H1 (cell line): Measurements from ENCODE around the gene GCSAM. TPM values are rescaled to one million over a fixed set of nuclear protein-coding genes. Genes with fewer than 3 reads are reported as not detected.

Experiments used
- CTCF ChIA-PET: fragments of 300-600 bp; sonication (Branson Sonifier 250); formaldehyde crosslinking; loops from one replicate; lab custom pipeline; 2021; ENCODE audit not compliant: partially characterized antibody; lab: Charles Lee
- POLR2A ChIA-PET: fragments of 300-600 bp; sonication (Branson Sonifier 250); formaldehyde crosslinking; loops from one replicate; lab custom pipeline; 2021; ENCODE audit warnings: inconsistent platforms; ENCODE audit not compliant: partially characterized antibody; lab: Charles Lee
- DNase-seq, 2 experiments: peaks; one replicate each; pipeline versions ENCODE4 v3.0.0 to v3.0.0-alpha.2; 2010 to 2022; ENCODE audit warnings: low spot score in 2 of 2, low read depth in 1 of 2, mixed read lengths in 1 of 2
- FAIRE-seq: peaks from 2 replicates; lab custom pipeline; 2011; peaks lifted over from hg19 to GRCh38; lab: Jason Lieb, UNC
- H2AFZ ChIP-seq: 2 replicates; pipeline ENCODE4 v1.8.1; 2012; ENCODE audit warnings: low read length, inconsistent platforms
- H2AK5ac ChIP-seq: 2 replicates; pipeline ENCODE4 v1.6.1; 2013; ENCODE audit warnings: low read depth, low read length
- H2BK120ac ChIP-seq: replicated peaks from 2 replicates; pipeline ENCODE3; 2013; ENCODE audit warnings: low read depth, low read length, inconsistent platforms
- H2BK12ac ChIP-seq: 2 replicates; pipeline ENCODE4 v1.6.1; 2013; ENCODE audit warnings: low read depth, low read length
- H2BK15ac ChIP-seq: 2 replicates; pipeline ENCODE4 v1.6.1; 2013; ENCODE audit warnings: low read length
- H2BK20ac ChIP-seq: 2 replicates; pipeline ENCODE4 v1.6.1; 2013; ENCODE audit warnings: low read length
- H2BK5ac ChIP-seq: 2 replicates; pipeline ENCODE4 v1.6.1; 2013; ENCODE audit warnings: low read depth, low read length
- H3K14ac ChIP-seq: 2 replicates; pipeline ENCODE4 v1.6.1; 2013; ENCODE audit warnings: inconsistent platforms; ENCODE audit not compliant: insufficient read length
- H3K18ac ChIP-seq: 2 replicates; pipeline ENCODE4 v1.6.1; 2013; ENCODE audit warnings: low read length; ENCODE audit errors: extremely low read depth
- H3K23ac ChIP-seq: 2 replicates; pipeline ENCODE4 v1.6.1; 2013; ENCODE audit warnings: inconsistent platforms; ENCODE audit not compliant: insufficient read length
- H3K23me2 ChIP-seq: 2 replicates; pipeline ENCODE4 v1.6.1; 2013; ENCODE audit warnings: low read depth, low read length
- H3K27ac ChIP-seq: 2 replicates; pipeline ENCODE4 v1.6.1; 2011; ENCODE audit warnings: low read depth, low read length, inconsistent platforms
- H3K27me3 ChIP-seq, 4 experiments: replicated peaks in 1 of 4; 1 replicate in 1 of 4; 2 replicates in 3 of 4; pipeline versions ENCODE4 v1.6.1 to v1.8.1; 2011 to 2013; ENCODE audit warnings: low read length in 3 of 4, mild to moderate bottlenecking in 3 of 4, inconsistent platforms in 2 of 4, mixed read lengths in 2 of 4, moderate library complexity in 1 of 4; ENCODE audit not compliant: control insufficient read depth in 3 of 4, insufficient read depth in 3 of 4; ENCODE audit errors: extremely low read depth in 1 of 4
- H3K36me3 ChIP-seq, 4 experiments: 2 replicates each; pipeline versions ENCODE4 v1.6.1 to v1.8.1; 2011 to 2013; ENCODE audit warnings: mild to moderate bottlenecking in 4 of 4, low read length in 3 of 4, moderate library complexity in 2 of 4, control low read depth in 1 of 4, inconsistent platforms in 1 of 4; ENCODE audit not compliant: insufficient read depth in 4 of 4, control insufficient read depth in 2 of 4
- H3K4ac ChIP-seq: replicated peaks from 2 replicates; pipeline ENCODE3; 2013; ENCODE audit warnings: low read length, low read depth, mixed read lengths, inconsistent platforms; ENCODE audit not compliant: insufficient read length
- H3K4me1 ChIP-seq, 4 experiments: replicated peaks in 1 of 4; 1 replicate in 1 of 4; 2 replicates in 3 of 4; pipeline versions ENCODE4 v1.6.1 to v1.8.1; 2011 to 2013; ENCODE audit warnings: low read length in 3 of 4, inconsistent platforms in 2 of 4, mixed read lengths in 1 of 4; ENCODE audit not compliant: insufficient read depth in 4 of 4, control insufficient read depth in 3 of 4
- H3K4me2 ChIP-seq, 2 experiments: 2 replicates each; pipeline versions ENCODE4 v1.6.1 to v1.8.1; 2011 to 2013; ENCODE audit warnings: low read depth in 2 of 2, low read length in 2 of 2, control low read depth in 1 of 2, inconsistent platforms in 1 of 2, mild to moderate bottlenecking in 1 of 2; ENCODE audit not compliant: insufficient read depth in 1 of 2
- H3K4me3 ChIP-seq, 4 experiments: fragments of 200-600, 300-600 bp in 1 of 4; sonication (generic), shearing (Covaris generic), sonication (Bioruptor Twin) in 1 of 4; 2 replicates each; pipeline versions ENCODE4 v1.5.1 to v1.8.1; 2011 to 2016; ENCODE audit warnings: low read length in 4 of 4, low read depth in 3 of 4, control low read depth in 2 of 4, inconsistent platforms in 2 of 4, mild to moderate bottlenecking in 2 of 4, mixed read lengths in 1 of 4, moderate library complexity in 1 of 4; ENCODE audit not compliant: insufficient read depth in 2 of 4; ENCODE audit errors: extremely low read depth in 1 of 4
- H3K56ac ChIP-seq: replicated peaks from 2 replicates; pipeline ENCODE3; 2013; ENCODE audit warnings: low read depth, mild to moderate bottlenecking, mixed read lengths, low read length, inconsistent platforms; ENCODE audit not compliant: insufficient read length
- H3K79me1 ChIP-seq: 2 replicates; pipeline ENCODE4 v1.6.1; 2013; ENCODE audit warnings: low read depth, low read length, control low read depth
- H3K79me2 ChIP-seq, 2 experiments: 2 replicates each; pipeline versions ENCODE4 v1.6.1 to v1.8.1; 2012 to 2013; ENCODE audit warnings: low read length in 2 of 2, mild to moderate bottlenecking in 2 of 2, inconsistent platforms in 1 of 2; ENCODE audit not compliant: insufficient read depth in 2 of 2, control insufficient read depth in 1 of 2
- H3K9ac ChIP-seq, 4 experiments: replicated peaks in 1 of 4; 1 replicate in 1 of 4; 2 replicates in 3 of 4; pipeline versions ENCODE4 v1.6.1 to v1.8.1; 2011 to 2013; ENCODE audit warnings: low read depth in 3 of 4, low read length in 3 of 4, control low read depth in 2 of 4, mild to moderate bottlenecking in 2 of 4, moderate library complexity in 2 of 4, inconsistent platforms in 1 of 4; ENCODE audit errors: extremely low read depth in 1 of 4
- H3K9me3 ChIP-seq, 2 experiments: 2 replicates each; pipeline versions ENCODE4 v1.6.1 to v1.8.1; 2012 to 2013; ENCODE audit warnings: mild to moderate bottlenecking in 2 of 2, moderate library complexity in 2 of 2, control low read depth in 1 of 2, inconsistent platforms in 1 of 2, low read depth in 1 of 2, low read length in 1 of 2, mixed read lengths in 1 of 2; ENCODE audit not compliant: insufficient read depth in 2 of 2
- H4K20me1 ChIP-seq, 2 experiments: replicated peaks in 1 of 2; 2 replicates each; pipeline versions ENCODE3 to v1.8.1; 2011 to 2013; ENCODE audit warnings: inconsistent platforms in 2 of 2, low read length in 2 of 2, mild to moderate bottlenecking in 1 of 2; ENCODE audit not compliant: insufficient read depth in 2 of 2, control insufficient read depth in 1 of 2
- H4K5ac ChIP-seq: 2 replicates; pipeline ENCODE4 v1.6.1; 2013; ENCODE audit warnings: low read length, low read depth, mixed read lengths, inconsistent platforms; ENCODE audit not compliant: insufficient read length
- H4K8ac ChIP-seq: 2 replicates; pipeline ENCODE4 v1.8.0; 2013; ENCODE audit warnings: mild to moderate bottlenecking, moderate library complexity, low read length, inconsistent platforms; ENCODE audit not compliant: insufficient read depth; ENCODE audit errors: extremely low read depth
- H4K91ac ChIP-seq: replicated peaks from 2 replicates; pipeline ENCODE3; 2013; ENCODE audit warnings: low read length, mixed read lengths, inconsistent platforms; ENCODE audit not compliant: insufficient read length
- ASH2L ChIP-seq: fragments of 200-600, 300-600 bp; sonication (generic); IDR thresholded peaks from one replicate; pipeline ENCODE4 v1.7.1; 2017; ENCODE audit warnings: low read length
- EGR1 ChIP-seq: IDR thresholded peaks from 2 replicates; pipeline ENCODE4 v1.6.1; 2011; ENCODE audit warnings: low read depth, low read length, borderline replicate concordance
- FOSL1 ChIP-seq: IDR thresholded peaks from 2 replicates; pipeline ENCODE4 v1.6.1; 2011; ENCODE audit warnings: mild to moderate bottlenecking, low read depth, low read length, moderate library complexity; ENCODE audit not compliant: insufficient read depth
- KDM4A ChIP-seq: IDR thresholded peaks from one replicate; pipeline ENCODE4 v1.7.1; 2012; ENCODE audit warnings: low read depth, mild to moderate bottlenecking, moderate library complexity, low read length, inconsistent platforms; ENCODE audit not compliant: severe bottlenecking
- WGBS, 2 experiments: shearing (Covaris generic) in 1 of 2; methylation state at CpG; one replicate each; pipeline versions ENCODE4 v1.1.6 to v1.1.7; 2013 to 2015; ENCODE audit warnings: low lambda C conversion rate in 2 of 2, mixed read lengths in 2 of 2, inconsistent platforms in 1 of 2, low coverage in 1 of 2, missing lambda C conversion rate in 1 of 2; ENCODE audit not compliant: insufficient replicate concordance in 2 of 2, insufficient coverage in 1 of 2, insufficient read length in 1 of 2; ENCODE audit errors: extremely low coverage in 1 of 2, missing lambda C conversion rate in 1 of 2; 5-methylcytosine and 5-hydroxymethylcytosine counted together
- polyA plus RNA-seq, 7 experiments: library from polyadenylated mRNA; depleted of rRNA in 3 of 7; stranded (reverse) in 5 of 7; unstranded in 2 of 7; fragments of >200 nt in 5 of 7; fragments of 200-250 nt in 2 of 7; gene quantifications; 1 replicate in 5 of 7; 2 replicates in 1 of 7; 4 replicates in 1 of 7; pipeline versions ENCODE4 v1.2.1 to v1.2.3, GENCODE V29; 2011 to 2013; ENCODE audit warnings: missing spikeins in 2 of 7, mixed read lengths in 2 of 7
- total RNA-seq: library from RNA; stranded (reverse); fragmentation: NEBNext Ultra II Directional; extraction: Animal tissue kit (Norgen Biotek cat#: 25700); gene quantifications from 2 replicates; pipeline ENCODE4 v1.2.1, GENCODE V29; 2021

Gene GCSAM
- total and polyA plus RNA-seq, 2 of the 8 experiments (the other 6 are each of a cell fraction or from before 2014, with no cell fraction given): not detected

DNA sequence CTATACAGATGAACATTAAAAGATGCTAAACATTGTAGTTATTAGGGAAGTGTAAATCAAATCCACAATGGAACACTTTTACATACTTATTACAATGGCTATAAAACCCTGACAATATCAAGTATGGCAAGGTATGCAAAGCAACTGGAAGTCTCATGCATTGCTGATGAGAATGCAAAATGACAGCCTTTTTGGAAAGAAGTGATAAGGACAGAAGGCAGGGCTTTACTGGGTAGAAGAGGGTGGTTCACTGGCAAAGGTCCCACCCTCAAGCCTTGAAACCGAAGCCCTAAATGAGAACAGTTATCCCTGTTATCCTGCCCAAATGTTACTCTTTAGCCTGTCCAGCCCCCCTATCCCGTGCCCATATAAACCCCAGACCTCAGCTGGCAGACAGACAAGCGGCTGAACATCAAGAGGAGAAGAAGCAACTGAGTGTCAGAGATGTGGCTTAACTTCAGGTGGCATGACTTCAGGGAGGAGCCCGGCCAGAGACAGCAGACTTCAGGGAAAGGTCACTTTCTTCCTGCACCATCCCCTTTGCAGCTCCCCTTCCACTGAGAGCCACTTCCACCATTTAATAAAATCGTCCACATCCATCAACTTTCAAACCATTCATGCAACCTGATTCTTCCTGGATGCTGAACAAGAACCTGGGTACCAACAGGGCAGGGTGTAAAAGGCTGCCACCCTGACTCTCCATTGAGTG lies 732 bp upstream of the GCSAM start:
- Histone ChIP-seq H3K27me3 (no peaks in the 10 kb centered on the region), H3K9ac (no peak overlapping the region), H2BK15ac (no peak overlapping the region), H3K4me3 (no peak overlapping the region), H3K79me1 (no peaks in the 10 kb centered on the region), H2BK5ac (no peak overlapping the region), H3K79me2 (no peaks in the 10 kb centered on the region), H3K9me3 (no peaks in the 10 kb centered on the region), H3K27ac (no peak overlapping the region), H4K91ac (no peak overlapping the region), H2AK5ac (no peak overlapping the region), H3K4me1 (peaks cover 1 to 8% (median 5%) of the 10 kb centered on the region in 4 experiments; a peak in 4 of 7 replicates), H2BK120ac (no peak overlapping the region), H2BK12ac (no peak overlapping the region), H3K4ac (no peak overlapping the region), H3K36me3 (no peaks in the 10 kb centered on the region; a peak in 2 of 8 replicates), H2AFZ (no peak overlapping the region), H3K14ac (no peak overlapping the region), H4K5ac (no peak overlapping the region), H3K23ac (no peak overlapping the region), H3K18ac (no peak overlapping the region), H3K4me2 (no peak overlapping the region), H2BK20ac (no peak overlapping the region), H3K23me2 (no peaks in the 10 kb centered on the region), H3K56ac (no peak overlapping the region), H4K20me1 (no peaks in the 10 kb centered on the region), H4K8ac (no peak overlapping the region)
- ChIA-PET CTCF (no interaction called here), POLR2A (interaction anchor here (0.9 kb wide), 1 partner anchor 11 kb away, joined by 3 read pairs; no protein-coding TSS in a partner anchor)
- TF ChIP-seq FOSL1: no peak
- TF ChIP-seq ASH2L: no peak
- TF ChIP-seq KDM4A: no peak
- no peak for TF ChIP-seq EGR1
- 82% methylated on average over 5 of the region's 5 CpGs; no CpG with 5 or more reads in 1 of the 2 experiments for WGBS, 2 experiments
- FAIRE-seq: no peak
- DNase-seq: no peak
